Measurements from ENCODE around the gene FBXW7.

Gene FBXW7

DNA sequence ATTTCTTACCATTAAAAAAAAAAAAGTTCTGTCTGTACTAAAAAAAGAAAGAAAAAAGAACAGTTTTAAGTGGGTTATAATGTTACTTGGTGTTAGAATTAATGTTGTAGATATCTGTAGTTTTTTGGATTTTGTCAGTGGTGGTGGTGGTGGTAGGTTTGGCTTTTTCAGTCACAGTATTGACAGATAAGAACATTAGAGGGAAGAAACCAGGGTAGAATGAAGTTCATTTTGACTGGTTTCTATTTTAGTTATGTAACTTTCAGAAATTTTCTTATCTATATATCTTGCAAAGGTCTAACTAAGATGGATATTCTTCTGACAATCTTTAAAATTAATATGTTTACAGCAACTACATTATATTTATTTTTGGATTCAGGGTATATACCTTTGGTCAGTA lies 105.4 kb downstream of the FBXW7 start:
- H3K9me3 ChIP-seq = no peaks in the 10 kb centered on the region
- DNase-seq = no peak
- no peaks in the 10 kb centered on the region for H3K4me1 ChIP-seq
- intact Hi-C loops (cut with DNase I; ENCODE audit: low total_unique reads) = no loop called here
- no peaks in the 10 kb centered on the region for H3K36me3 ChIP-seq
- H3K27me3 ChIP-seq = no peaks in the 10 kb centered on the region
- no peak overlapping the region for H3K4me3 ChIP-seq
- no peak overlapping the region for H3K27ac ChIP-seq
- TF ChIP-seq, protein P1, sequence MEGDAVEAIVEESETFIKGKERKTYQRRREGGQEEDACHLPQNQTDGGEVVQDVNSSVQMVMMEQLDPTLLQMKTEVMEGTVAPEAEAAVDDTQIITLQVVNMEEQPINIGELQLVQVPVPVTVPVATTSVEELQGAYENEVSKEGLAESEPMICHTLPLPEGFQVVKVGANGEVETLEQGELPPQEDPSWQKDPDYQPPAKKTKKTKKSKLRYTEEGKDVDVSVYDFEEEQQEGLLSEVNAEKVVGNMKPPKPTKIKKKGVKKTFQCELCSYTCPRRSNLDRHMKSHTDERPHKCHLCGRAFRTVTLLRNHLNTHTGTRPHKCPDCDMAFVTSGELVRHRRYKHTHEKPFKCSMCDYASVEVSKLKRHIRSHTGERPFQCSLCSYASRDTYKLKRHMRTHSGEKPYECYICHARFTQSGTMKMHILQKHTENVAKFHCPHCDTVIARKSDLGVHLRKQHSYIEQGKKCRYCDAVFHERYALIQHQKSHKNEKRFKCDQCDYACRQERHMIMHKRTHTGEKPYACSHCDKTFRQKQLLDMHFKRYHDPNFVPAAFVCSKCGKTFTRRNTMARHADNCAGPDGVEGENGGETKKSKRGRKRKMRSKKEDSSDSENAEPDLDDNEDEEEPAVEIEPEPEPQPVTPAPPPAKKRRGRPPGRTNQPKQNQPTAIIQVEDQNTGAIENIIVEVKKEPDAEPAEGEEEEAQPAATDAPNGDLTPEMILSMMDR (IDR thresholded peaks at IDR 0.05) = no peak

DNA sequence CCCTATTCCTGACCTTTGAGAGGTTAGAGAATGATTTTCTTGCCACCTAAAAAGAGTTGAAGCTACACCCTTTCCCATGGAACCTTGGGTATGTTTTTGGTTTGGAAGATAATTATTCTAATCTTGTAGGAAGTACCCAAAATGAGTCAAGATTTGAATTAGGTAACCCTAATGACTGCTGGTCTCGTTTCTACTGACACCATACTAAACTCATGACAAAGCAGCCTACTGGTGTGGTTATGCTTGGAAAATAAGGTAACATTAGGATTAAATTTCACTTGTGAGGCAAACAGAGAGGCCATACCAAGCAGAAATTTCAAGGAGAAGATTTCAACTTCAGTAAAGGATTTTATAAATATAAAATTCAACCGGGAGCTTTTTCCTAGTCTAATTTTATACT lies 107.9 kb downstream of the FBXW7 start:
- no peak for DNase-seq
- no peaks in the 10 kb centered on the region for H3K27me3 ChIP-seq
- H3K36me3 ChIP-seq = no peaks in the 10 kb centered on the region
- H3K27ac ChIP-seq = no peak overlapping the region
- TF ChIP-seq, protein P1 (IDR thresholded peaks at IDR 0.05) = no peak
- no peaks in the 10 kb centered on the region for H3K9me3 ChIP-seq
- peaks cover 0 to 5% (median 0%) of the 10 kb centered on the region in 4 donors for H3K4me1 ChIP-seq
- intact Hi-C loops (cut with DNase I; ENCODE audit: low total_unique reads) = no loop called here
- no peak overlapping the region for H3K4me3 ChIP-seq

DNA sequence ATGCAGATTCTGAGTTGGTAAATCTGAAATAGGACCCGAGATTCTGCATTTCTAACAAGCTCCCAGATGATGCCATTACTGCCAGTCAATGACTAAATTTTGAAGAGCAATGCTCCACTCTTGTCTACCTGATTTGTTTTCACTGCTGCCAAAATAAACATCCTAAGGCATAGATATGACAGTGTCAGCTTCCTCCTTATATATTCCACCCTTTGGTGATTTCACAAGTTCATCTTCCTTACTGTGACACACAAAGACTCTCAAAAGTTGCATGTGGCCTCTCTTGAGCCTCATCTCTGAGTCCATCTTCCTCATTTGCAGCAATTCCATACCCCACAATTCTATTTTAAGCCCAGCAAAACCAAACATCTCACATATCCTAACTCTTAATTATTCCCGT lies 110.9 kb downstream of the FBXW7 start:
- no peak overlapping the region for H3K4me3 ChIP-seq
- intact Hi-C loops (cut with DNase I; ENCODE audit: low total_unique reads) = no loop called here
- H3K36me3 ChIP-seq = no peaks in the 10 kb centered on the region
- TF ChIP-seq, protein P1 (IDR thresholded peaks at IDR 0.05) = no peak
- no peak overlapping the region for H3K27ac ChIP-seq
- no peaks in the 10 kb centered on the region for H3K9me3 ChIP-seq
- no peaks in the 10 kb centered on the region for H3K27me3 ChIP-seq
- peaks cover 0 to 5% (median 0%) of the 10 kb centered on the region in 4 donors for H3K4me1 ChIP-seq
- DNase-seq = no peak

DNA sequence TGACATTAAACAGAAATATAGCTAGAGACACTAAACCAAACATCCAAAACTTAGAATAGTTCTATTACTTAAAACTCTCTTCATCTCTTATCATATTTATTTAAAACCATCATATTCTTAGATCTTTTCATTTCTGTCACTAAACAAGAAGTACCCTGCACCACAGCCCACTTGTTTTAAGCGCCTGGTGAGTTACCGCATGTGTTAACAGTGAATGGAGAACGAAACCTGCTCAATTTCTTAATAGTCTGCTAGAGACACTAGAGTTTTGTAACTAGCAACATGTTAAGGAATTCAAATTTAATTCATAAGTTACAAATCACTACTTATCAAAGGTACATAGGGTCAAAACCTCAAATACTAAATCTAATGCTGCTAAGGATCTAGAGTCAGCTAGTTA lies 111.5 kb downstream of the FBXW7 start:
- H3K4me1 ChIP-seq = peaks cover 0 to 5% (median 0%) of the 10 kb centered on the region in 4 donors
- H3K27me3 ChIP-seq = no peaks in the 10 kb centered on the region
- intact Hi-C loops (cut with DNase I; ENCODE audit: low total_unique reads) = no loop called here
- no peak overlapping the region for H3K4me3 ChIP-seq
- no peaks in the 10 kb centered on the region for H3K9me3 ChIP-seq
- H3K27ac ChIP-seq = no peak overlapping the region
- H3K36me3 ChIP-seq = no peaks in the 10 kb centered on the region
- TF ChIP-seq, protein P1 (IDR thresholded peaks at IDR 0.05) = no peak
- DNase-seq = no peak

DNA sequence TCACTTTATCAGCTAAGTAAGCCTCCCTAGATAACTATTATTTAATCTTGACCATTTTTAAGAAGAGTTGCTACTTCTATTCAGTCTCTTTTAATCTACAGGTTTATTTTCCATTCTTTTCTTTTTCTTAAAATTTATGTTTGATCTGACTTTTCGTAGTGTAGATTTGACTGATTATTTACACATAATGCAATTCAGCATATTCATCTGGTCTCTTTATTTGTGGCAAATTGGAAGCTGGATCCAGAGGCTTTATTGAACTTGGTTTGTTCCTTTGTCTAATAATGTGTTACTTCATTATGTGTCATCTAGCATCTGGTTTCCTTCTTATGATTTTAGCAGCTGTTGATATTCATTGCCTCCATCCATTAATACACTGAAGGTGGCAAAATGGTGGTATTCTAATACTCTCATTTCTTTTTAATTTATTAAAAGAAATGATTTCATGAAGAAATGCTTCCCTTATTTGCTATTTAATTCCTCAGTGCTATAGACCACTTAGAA lies 113.0 kb downstream of the FBXW7 start:
- intact Hi-C loops (cut with DNase I; ENCODE audit: low total_unique reads) = no loop called here
- H3K36me3 ChIP-seq = no peaks in the 10 kb centered on the region
- no peak for DNase-seq
- no peak overlapping the region for H3K4me3 ChIP-seq
- TF ChIP-seq, protein P1 (IDR thresholded peaks at IDR 0.05) = no peak
- no peaks in the 10 kb centered on the region for H3K27me3 ChIP-seq
- H3K9me3 ChIP-seq = no peaks in the 10 kb centered on the region
- peaks cover 0 to 5% (median 0%) of the 10 kb centered on the region in 4 donors for H3K4me1 ChIP-seq
- H3K27ac ChIP-seq = no peak overlapping the region

DNA sequence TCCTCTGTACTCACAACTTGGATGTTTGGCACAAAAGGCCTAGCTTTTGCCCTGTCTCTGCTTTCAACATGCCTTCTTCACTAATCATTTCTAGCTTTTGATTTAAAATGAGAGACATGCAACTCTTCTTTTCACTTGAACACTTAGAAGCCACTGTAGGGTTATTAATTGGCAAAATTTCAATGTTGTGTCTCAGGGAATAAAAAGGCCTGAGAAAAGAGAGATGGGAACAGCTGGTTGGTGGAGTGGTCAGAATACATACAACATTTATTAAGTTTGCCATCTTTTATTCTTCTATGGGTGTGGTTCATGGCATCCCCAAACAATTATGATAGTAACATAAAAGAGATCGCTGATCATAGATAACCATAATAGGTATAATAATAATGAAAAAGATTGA lies 114.3 kb downstream of the FBXW7 start:
- Histone ChIP-seq H3K4me3 (no peak overlapping the region), H3K9me3 (no peaks in the 10 kb centered on the region)
- TF ChIP-seq, protein P1 (IDR thresholded peaks at IDR 0.05) = no peak

More for the DNA sequence above, 114.3 kb downstream of the FBXW7 start:
- H3K4me1 ChIP-seq = peaks cover 0 to 5% (median 0%) of the 10 kb centered on the region in 4 donors
- no peaks in the 10 kb centered on the region for H3K36me3 ChIP-seq
- no peak for DNase-seq
- intact Hi-C loops (cut with DNase I; ENCODE audit: low total_unique reads) = no loop called here
- no peak overlapping the region for H3K27ac ChIP-seq
- no peaks in the 10 kb centered on the region for H3K27me3 ChIP-seq
